GM18861 (cell line): ENCODE results near the gene IGFL4.

Source experiments
- ATAC-seq: cut with Tn5 transposase; IDR thresholded peaks from one replicate; pipeline ENCODE4 v1.9.1; 2021; ENCODE audit not compliant: unreplicated experiment

The IGFL4 gene

DNA sequence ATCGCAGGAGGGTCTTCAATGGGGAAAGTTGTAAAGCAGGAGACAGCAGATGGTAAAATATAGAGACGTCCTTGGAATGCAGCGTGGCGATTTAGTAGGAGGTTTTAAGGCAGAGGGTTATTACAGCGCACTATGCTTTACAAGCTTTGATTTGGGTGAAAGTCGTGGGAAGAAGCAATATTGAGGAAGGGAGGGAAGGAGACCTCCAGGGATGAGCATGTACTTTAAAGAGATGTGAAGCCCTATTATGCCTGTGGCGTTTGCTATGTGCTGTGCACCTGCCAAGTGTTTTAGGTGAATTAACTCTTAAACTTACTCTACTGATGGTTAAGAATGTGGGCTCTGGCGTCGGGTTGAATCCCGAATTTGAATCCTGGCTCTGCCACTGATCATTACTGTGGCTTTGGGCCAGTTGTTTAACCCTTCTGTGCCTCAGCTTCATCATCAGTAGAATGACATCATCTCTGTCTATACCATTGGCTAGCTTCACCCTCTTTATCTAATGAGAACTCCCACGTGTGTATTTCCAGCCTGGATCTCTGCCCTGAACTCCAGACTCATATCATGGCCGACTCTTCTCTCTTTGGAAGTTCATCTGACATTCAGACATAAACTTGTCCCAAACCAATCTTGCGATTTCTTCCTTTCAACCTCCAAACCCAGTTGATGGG lies 45.0 kb downstream of the IGFL4 start:
- ATAC-seq: no peak

DNA sequence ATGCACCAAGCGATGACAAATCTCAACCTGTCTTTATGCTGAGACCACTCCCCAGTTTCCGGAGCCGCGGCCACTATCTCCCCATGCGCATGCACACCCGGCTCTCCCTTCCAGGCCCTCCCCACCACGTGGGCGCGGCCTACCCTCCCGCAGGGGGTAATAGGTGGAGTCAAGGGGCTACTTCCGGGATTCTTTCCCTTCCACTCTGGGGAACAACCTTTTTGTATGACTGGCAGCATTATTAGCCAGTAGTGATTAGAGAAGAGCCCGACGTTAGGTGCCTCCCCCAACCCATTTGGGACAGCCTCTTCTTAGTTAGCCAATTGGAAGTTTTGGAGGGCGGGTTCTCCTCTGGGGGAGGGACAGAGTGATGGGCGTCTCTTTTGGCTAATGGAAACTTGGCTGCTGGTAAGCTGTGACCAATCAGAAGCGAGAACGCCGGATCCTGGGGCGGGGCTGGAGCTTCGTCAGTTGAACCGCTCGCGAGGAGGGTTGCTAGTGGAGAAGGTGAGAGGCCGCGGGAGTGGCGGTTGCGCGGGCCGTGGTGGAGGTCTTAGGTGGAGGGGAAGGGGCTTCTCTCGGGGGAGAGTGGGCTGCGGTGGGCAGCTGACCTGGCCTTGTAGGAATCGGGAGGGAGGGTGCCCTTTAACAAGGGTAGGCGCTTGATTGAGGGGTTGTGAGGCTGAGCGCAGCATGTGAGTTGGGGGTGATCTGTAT lies 45.6 kb downstream of the IGFL4 start, which contains the start of gene CCDC61:
TSS of gene CCDC61 (plus strand) at position 470 of the 717 bp plus-strand sequence. CDS start 7,552 bp downstream, outside the sequence.
- ATAC-seq: peak; percentile 95

DNA sequence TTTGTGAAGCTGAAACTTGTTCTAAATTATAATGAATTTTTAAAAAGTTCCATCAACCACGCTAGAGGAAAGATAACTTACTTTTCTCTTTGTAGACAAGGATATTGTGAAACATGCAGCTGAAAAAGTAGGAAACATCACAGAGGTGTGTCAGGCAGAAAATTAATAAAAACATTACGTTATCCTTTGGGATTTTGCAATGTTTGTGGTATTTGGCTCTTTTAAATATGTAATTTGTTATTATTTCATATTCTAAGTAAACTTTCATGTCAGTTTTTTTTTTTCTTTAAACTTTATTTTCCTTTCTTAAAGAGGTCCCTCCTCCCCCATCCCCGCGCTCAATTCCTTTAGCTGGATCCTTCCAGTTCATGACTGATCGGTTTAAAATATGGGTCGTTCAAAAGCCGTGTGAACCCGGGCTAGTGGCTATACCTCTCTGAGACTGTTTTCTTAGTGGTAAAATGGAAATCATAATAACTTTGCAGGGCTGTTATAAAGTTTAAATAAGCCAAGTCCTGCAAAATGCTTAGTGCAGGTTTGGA lies 46.3 kb downstream of the IGFL4 start:
- ATAC-seq: no peak

DNA sequence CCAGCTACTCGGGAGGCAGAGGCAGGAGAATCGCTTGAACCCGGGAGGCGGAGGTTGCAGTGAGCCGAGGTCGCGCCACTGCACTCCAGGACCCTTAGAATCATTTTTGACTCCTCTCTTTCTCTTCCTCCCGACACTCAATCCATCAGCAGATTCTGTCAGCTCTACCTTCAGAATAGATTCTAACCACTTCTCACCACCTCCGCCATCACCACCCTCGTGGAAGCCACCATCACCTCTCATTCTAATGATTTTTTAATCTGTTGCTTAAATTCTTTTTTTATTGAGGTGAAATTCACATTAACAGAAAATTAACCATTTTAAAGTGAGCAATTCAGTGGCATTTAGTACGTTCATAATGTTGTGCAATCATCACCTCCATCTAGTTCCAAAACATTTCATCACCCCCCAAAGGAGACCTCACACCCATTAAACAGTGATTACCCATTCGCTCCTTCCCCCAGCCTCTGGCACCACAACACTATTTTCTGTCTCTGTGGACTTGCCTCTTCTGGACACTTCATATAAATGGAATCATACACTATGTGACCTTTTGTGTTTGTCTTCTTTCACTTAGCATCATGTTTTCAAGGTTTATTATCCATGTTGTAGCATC lies 50.6 kb downstream of the IGFL4 start:
- ATAC-seq: no peak
